Activated CD8-positive, alpha-beta T cell treated with anti-CD3 and anti-CD28 coated beads, Interleukin-2, amount 10 ng/mL, durations not matched to agents 7 days and 5 days (primary cell): ENCODE measurements around the gene PSD. TPM values are rescaled to one million over a fixed set of nuclear protein-coding genes. Genes with fewer than 3 reads are reported as not detected.
A peak's percentile ranks its signal among the peaks of the same experiment; 100 is the strongest.

ENCODE experiments used
- ATAC-seq: fragments of 150-1000 bp; cut with Tn5 transposase; one replicate; pipeline ENCODE4 v1.10.0; 2021; ENCODE audit warnings: moderate library complexity
- CTCF ChIA-PET: fragments of 350-600 bp; sonication (Branson Sonifier 250); formaldehyde crosslinking; loops from one replicate; lab custom pipeline; 2021; ENCODE audit warnings: antibody characterized with exemption; lab: Charles Lee
- POLR2A ChIA-PET: fragments of 350-600 bp; sonication (Branson Sonifier 250); formaldehyde crosslinking; loops from one replicate; lab custom pipeline; 2021; ENCODE audit warnings: antibody characterized with exemption; lab: Charles Lee
- DNase-seq: peaks from one replicate; pipeline ENCODE4 v3.0.0-alpha.2; 2020
- H3K27ac Mint-ChIP-seq: one replicate; pipeline ENCODE4 v1.8.0; 2021; ENCODE audit warnings: mild to moderate bottlenecking, mixed read lengths
- H3K27me3 Mint-ChIP-seq: one replicate; pipeline ENCODE4 v1.8.0; 2021; ENCODE audit warnings: low read depth, mixed read lengths
- H3K36me3 Mint-ChIP-seq: one replicate; pipeline ENCODE4 v1.8.0; 2021; ENCODE audit warnings: low read depth, mixed read lengths
- H3K4me1 Mint-ChIP-seq: one replicate; pipeline ENCODE4 v1.8.0; 2021; ENCODE audit warnings: low read depth, mixed read lengths
- H3K4me3 Mint-ChIP-seq: one replicate; pipeline ENCODE4 v1.8.0; 2021; ENCODE audit warnings: mild to moderate bottlenecking, mixed read lengths
- H3K9me3 Mint-ChIP-seq: one replicate; pipeline ENCODE4 v1.8.0; 2022; ENCODE audit warnings: mixed read lengths; ENCODE audit not compliant: insufficient read depth
- total RNA-seq, 2 experiments: library from RNA; stranded (reverse); gene quantifications; one replicate each; pipeline ENCODE4 v1.2.3, GENCODE V29; 2021

PSD gene
- total RNA-seq, 2 experiments from 2014 or later = 0.92 to 1.6 TPM

GRCh38 chr10:102384053-102384452 lies 34.5 kb downstream of the PSD start:
- Mint-ChIP-seq H3K27me3 (no peaks in the 10 kb centered on the region), H3K4me3 (no peak overlapping the region), H3K36me3 (peaks cover 30% of the 10 kb centered on the region), H3K9me3 (no peaks in the 10 kb centered on the region), H3K4me1 (no peaks in the 10 kb centered on the region), H3K27ac (no peak overlapping the region)
- CTCF ChIA-PET = interaction anchor here (0.7 to 3.9 kb wide), 12 partner anchors 10 to 200 kb away, joined by 3 to 36 read pairs (median 6); partner anchors contain the start of gene NFKB2
- DNase-seq = no peak
- ATAC-seq = no peak
- POLR2A ChIA-PET = interaction anchor here (2.8 kb wide), 1 partner anchor 11 kb away, joined by 23 read pairs; the partner anchor contains the start of gene NFKB2

GRCh38 chr10:102382871-102383270 lies 35.7 kb downstream of the PSD start:
- ChIA-PET CTCF (interaction anchor here (2.0 to 3.9 kb wide), 3 partner anchors 11 to 152 kb away, joined by 7 to 36 read pairs (median 34); partner anchors contain the start of gene NFKB2), POLR2A (no interaction called here)
- no peaks in the 10 kb centered on the region for H3K27me3 Mint-ChIP-seq
- no peak overlapping the region for H3K4me3 Mint-ChIP-seq
- DNase-seq (no peak), ATAC-seq (no peak)
- no peak overlapping the region for H3K27ac Mint-ChIP-seq
- H3K4me1 Mint-ChIP-seq = no peaks in the 10 kb centered on the region
- H3K9me3 Mint-ChIP-seq = no peaks in the 10 kb centered on the region
- H3K36me3 Mint-ChIP-seq = peaks cover 32% of the 10 kb centered on the region

GRCh38 chr10:102381983-102382382 lies 36.6 kb downstream of the PSD start:
- no peak for ATAC-seq
- Mint-ChIP-seq H3K36me3 (peaks cover 34% of the 10 kb centered on the region), H3K9me3 (no peaks in the 10 kb centered on the region)

GRCh38 chr10:102379383-102379782 lies 39.2 kb downstream of the PSD start:
- no peak for ATAC-seq
- CTCF ChIA-PET = interaction anchor here (1.9 kb wide), 1 partner anchor 11 kb away, joined by 4 read pairs; no protein-coding TSS in a partner anchor
- H3K36me3 Mint-ChIP-seq = peaks cover 49% of the 10 kb centered on the region

More at GRCh38 chr10:102381983-102382382, 36.6 kb downstream of the PSD start:
- no peak for DNase-seq
- ChIA-PET CTCF (interaction anchor here (1.3 kb wide), 1 partner anchor 11 kb away, joined by 4 read pairs; no protein-coding TSS in a partner anchor), POLR2A (no interaction called here)
- Mint-ChIP-seq H3K27ac (no peak overlapping the region), H3K4me1 (no peaks in the 10 kb centered on the region), H3K27me3 (no peaks in the 10 kb centered on the region), H3K4me3 (no peak overlapping the region)

GRCh38 chr10:102376901-102377300 lies 41.7 kb downstream of the PSD start:
- Mint-ChIP-seq H3K4me3 (no peak overlapping the region), H3K27ac (no peak overlapping the region), H3K9me3 (no peaks in the 10 kb centered on the region), H3K4me1 (no peaks in the 10 kb centered on the region), H3K36me3 (peaks cover 58% of the 10 kb centered on the region), H3K27me3 (no peaks in the 10 kb centered on the region)
- DNase-seq = no peak
- no peak for ATAC-seq
- POLR2A ChIA-PET = no interaction called here
- CTCF ChIA-PET = no interaction called here

More at GRCh38 chr10:102379383-102379782, 39.2 kb downstream of the PSD start:
- no peak for DNase-seq
- POLR2A ChIA-PET = interaction anchor here (1.6 kb wide), 1 partner anchor 15 kb away, joined by 4 read pairs; no protein-coding TSS in a partner anchor
- no peak overlapping the region for H3K4me3 Mint-ChIP-seq
- H3K9me3 Mint-ChIP-seq = no peaks in the 10 kb centered on the region
- no peaks in the 10 kb centered on the region for H3K27me3 Mint-ChIP-seq
- H3K4me1 Mint-ChIP-seq = no peaks in the 10 kb centered on the region
- H3K27ac Mint-ChIP-seq = no peak overlapping the region

- no peaks in the 10 kb centered on the region for H3K4me1 Mint-ChIP-seq
- no peaks in the 10 kb centered on the region for H3K27me3 Mint-ChIP-seq
- CTCF ChIA-PET = interaction anchor here (1.4 to 5.2 kb wide), 3 partner anchors 19 to 206 kb away, joined by 3 to 27 read pairs (median 5); no protein-coding TSS in a partner anchor
- no peak for ATAC-seq
- H3K9me3 Mint-ChIP-seq = no peaks in the 10 kb centered on the region
- DNase-seq = no peak
- H3K36me3 Mint-ChIP-seq = peaks cover 61% of the 10 kb centered on the region
- no peak overlapping the region for H3K27ac Mint-ChIP-seq
- POLR2A ChIA-PET = interaction anchor here (0.8 to 1.3 kb wide), 2 partner anchors 12 to 18 kb away, joined by 3 to 4 read pairs; no protein-coding TSS in a partner anchor
- no peak overlapping the region for H3K4me3 Mint-ChIP-seq
Observed at GRCh38 chr10:102375867-102376266, 42.7 kb downstream of the PSD start.

GRCh38 chr10:102375250-102375649 lies 43.3 kb downstream of the PSD start:
- H3K27ac Mint-ChIP-seq = no peak overlapping the region
- H3K4me3 Mint-ChIP-seq = no peak overlapping the region
- CTCF ChIA-PET = interaction anchor here (0.7 to 5.2 kb wide), 5 partner anchors 10 to 205 kb away, joined by 3 to 27 read pairs (median 3); no protein-coding TSS in a partner anchor
- POLR2A ChIA-PET = interaction anchor here (1.3 kb wide), 1 partner anchor 19 kb away, joined by 3 read pairs; no protein-coding TSS in a partner anchor
- no peaks in the 10 kb centered on the region for H3K4me1 Mint-ChIP-seq
- H3K9me3 Mint-ChIP-seq = no peaks in the 10 kb centered on the region
- peaks cover 63% of the 10 kb centered on the region for H3K36me3 Mint-ChIP-seq
- ATAC-seq = peak; percentile 57
- no peak for DNase-seq
- no peaks in the 10 kb centered on the region for H3K27me3 Mint-ChIP-seq

- DNase-seq = no peak
- Mint-ChIP-seq H3K27me3 (no peaks in the 10 kb centered on the region), H3K36me3 (peaks cover 79% of the 10 kb centered on the region), H3K27ac (no peak overlapping the region), H3K4me3 (no peak overlapping the region), H3K4me1 (no peaks in the 10 kb centered on the region), H3K9me3 (no peaks in the 10 kb centered on the region)
- POLR2A ChIA-PET = interaction anchor here (2.1 kb wide), 1 partner anchor 24 kb away, joined by 5 read pairs; the partner anchor contains the start of gene NFKB2
- ATAC-seq = no peak
- CTCF ChIA-PET = interaction anchor here (1.7 to 5.2 kb wide), 2 partner anchors 23 to 141 kb away, joined by 4 to 27 read pairs; no protein-coding TSS in a partner anchor
Observed at GRCh38 chr10:102371295-102371694, 47.3 kb downstream of the PSD start.

GRCh38 chr10:102368077-102368476 lies 50.5 kb downstream of the PSD start:
- H3K4me3 Mint-ChIP-seq = no peak overlapping the region
- H3K9me3 Mint-ChIP-seq = no peaks in the 10 kb centered on the region
- POLR2A ChIA-PET = interaction anchor here (1.9 kb wide), 1 partner anchor 122 kb away, joined by 4 read pairs; the partner anchor contains the start of gene GBF1
- CTCF ChIA-PET = interaction anchor here (1.0 to 1.8 kb wide), 3 partner anchors 16 to 18 kb away, joined by 3 to 7 read pairs (median 4); no protein-coding TSS in a partner anchor
- H3K27ac Mint-ChIP-seq = no peak overlapping the region
- DNase-seq (no peak), ATAC-seq (no peak)
- no peaks in the 10 kb centered on the region for H3K4me1 Mint-ChIP-seq
- peaks cover 82% of the 10 kb centered on the region for H3K36me3 Mint-ChIP-seq
- H3K27me3 Mint-ChIP-seq = no peaks in the 10 kb centered on the region

GRCh38 chr10:102367441-102367840 lies 51.1 kb downstream of the PSD start:
- DNase-seq (no peak), ATAC-seq (no peak)
- H3K27me3 Mint-ChIP-seq = no peaks in the 10 kb centered on the region
- CTCF ChIA-PET = interaction anchor here (1.3 kb wide), 1 partner anchor 15 kb away, joined by 4 read pairs; no protein-coding TSS in a partner anchor
- H3K36me3 Mint-ChIP-seq = peaks cover 82% of the 10 kb centered on the region
- POLR2A ChIA-PET = no interaction called here
- no peaks in the 10 kb centered on the region for H3K9me3 Mint-ChIP-seq
- H3K4me1 Mint-ChIP-seq = no peaks in the 10 kb centered on the region
- no peak overlapping the region for H3K27ac Mint-ChIP-seq
- no peak overlapping the region for H3K4me3 Mint-ChIP-seq

GRCh38 chr10:102358712-102359382 lies 59.7 kb downstream of the PSD start:
- DNase-seq (no peak), ATAC-seq (peak; percentile 27)
- ChIA-PET CTCF (interaction anchor here (1.8 to 17.7 kb wide), 3 partner anchors 10 to 189 kb away, joined by 5 to 742 read pairs (median 16); partner anchors contain the start of gene ELOVL3), POLR2A (interaction anchor here (1.3 kb wide), 1 partner anchor 35 kb away, joined by 5 read pairs; no protein-coding TSS in a partner anchor)
- Mint-ChIP-seq H3K36me3 (peaks cover 63% of the 10 kb centered on the region), H3K27ac (no peak overlapping the region), H3K27me3 (no peaks in the 10 kb centered on the region), H3K9me3 (no peaks in the 10 kb centered on the region), H3K4me3 (no peak overlapping the region), H3K4me1 (peaks cover 13% of the 10 kb centered on the region)
